Rectal smooth muscle tissue (tissue), 1 donor: ENCODE data around the gene SPSB4.
A peak's percentile ranks its signal among the peaks of the same experiment; 100 is the strongest.

Source experiments
- H3K27ac ChIP-seq: one replicate; pipeline ENCODE4 v1.7.0; 2013; ENCODE audit warnings: low read depth, low read length, inconsistent platforms
- H3K27me3 ChIP-seq: one replicate; pipeline ENCODE4 v1.7.0; 2013; ENCODE audit warnings: low read length; ENCODE audit not compliant: control insufficient read depth, insufficient read depth
- H3K36me3 ChIP-seq: one replicate; pipeline ENCODE4 v1.7.0; 2013; ENCODE audit warnings: low read length; ENCODE audit not compliant: control insufficient read depth, insufficient read depth
- H3K4me1 ChIP-seq: one replicate; pipeline ENCODE4 v1.7.0; 2013; ENCODE audit warnings: low read length; ENCODE audit not compliant: control insufficient read depth, insufficient read depth
- H3K4me3 ChIP-seq: one replicate; pipeline ENCODE4 v1.7.0; 2013; ENCODE audit warnings: low read length
- H3K9ac ChIP-seq: one replicate; pipeline ENCODE4 v1.7.0; 2013; ENCODE audit warnings: low read length

The SPSB4 gene

DNA sequence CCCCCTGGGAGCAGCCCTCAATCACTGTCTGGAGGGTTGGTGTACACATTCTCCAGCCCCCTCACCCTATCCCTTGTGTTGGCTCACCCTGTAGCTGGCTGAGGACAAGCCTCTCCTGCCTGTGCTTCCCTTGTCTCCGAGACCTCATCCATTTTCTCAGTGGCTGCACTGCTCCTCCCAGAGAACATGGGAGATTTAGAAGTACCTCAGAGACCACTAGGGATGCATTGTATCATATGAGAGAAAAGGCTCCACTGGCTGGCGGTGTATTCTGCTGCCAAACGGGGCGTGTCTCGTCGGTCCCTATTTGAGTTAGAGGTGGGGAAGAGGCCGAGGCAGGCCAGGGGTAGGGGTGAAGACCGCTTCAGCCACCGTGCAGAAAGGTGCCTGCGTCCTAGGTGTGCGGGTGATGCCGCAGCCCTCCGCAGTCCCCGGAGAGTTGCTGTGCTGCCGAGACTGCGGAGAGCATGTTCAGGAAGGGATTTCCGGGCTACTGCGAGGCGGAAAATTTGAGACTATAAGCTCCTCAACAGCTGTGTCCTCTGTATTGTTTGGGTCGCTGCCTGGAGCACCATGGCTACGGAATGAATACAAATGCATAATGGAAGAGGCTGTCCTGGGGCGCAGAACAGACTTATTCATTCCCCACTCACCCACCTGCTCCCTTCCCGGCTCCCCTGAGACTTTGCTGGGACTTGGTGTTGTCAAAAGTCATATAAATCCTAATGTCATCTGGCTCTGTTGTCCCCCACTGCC, 43.8 kb downstream of the SPSB4 start:
- Histone ChIP-seq H3K4me1 (peaks cover 23% of the 10 kb centered on the region), H3K27me3 (no peaks in the 10 kb centered on the region), H3K27ac (peak overlapping the region; percentile 84), H3K9ac (no peak overlapping the region), H3K36me3 (no peaks in the 10 kb centered on the region), H3K4me3 (peak overlapping the region; percentile 51)

DNA sequence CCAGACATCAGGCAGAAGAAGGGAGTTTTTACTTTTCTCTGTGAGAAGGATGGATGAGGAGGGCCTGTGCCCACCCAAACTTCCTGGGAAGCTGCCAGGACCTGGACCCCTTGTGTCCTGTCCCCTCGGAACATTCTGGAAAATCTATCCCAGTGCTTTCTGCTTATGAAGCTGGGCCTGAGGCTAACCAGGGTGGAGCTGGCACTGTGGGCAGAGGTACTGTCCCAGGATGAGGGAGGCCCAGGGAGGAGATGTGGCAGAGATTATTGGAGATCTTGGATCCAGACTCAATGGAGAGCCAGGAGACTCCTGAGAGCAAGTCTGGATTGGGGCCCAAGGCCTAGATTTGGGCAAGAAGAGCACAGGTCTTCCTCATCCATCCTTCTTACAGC, 44.4 kb downstream of the SPSB4 start:
- Histone ChIP-seq H3K4me3 (peak overlapping the region; percentile 9), H3K9ac (no peak overlapping the region), H3K4me1 (peaks cover 23% of the 10 kb centered on the region), H3K36me3 (no peaks in the 10 kb centered on the region), H3K27me3 (no peaks in the 10 kb centered on the region), H3K27ac (peak overlapping the region; percentile 84)

DNA sequence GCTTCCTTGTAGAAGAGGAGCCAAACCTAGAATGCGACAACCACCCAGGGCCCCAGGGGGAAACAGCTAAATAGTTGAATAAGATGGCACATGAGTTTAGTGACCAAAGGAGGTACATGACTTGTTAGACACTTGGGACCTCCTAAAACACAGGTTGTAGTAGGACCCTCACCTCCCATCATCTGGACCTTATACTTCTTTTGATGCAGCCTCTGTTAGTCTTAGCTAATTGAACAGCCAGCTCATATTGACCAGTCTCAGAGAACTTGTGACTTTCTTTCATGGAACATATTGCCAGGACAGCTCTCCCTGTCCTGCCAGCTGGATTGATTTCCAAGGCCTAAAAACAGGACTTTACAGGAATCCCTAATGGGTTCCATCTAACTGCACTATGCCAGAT, 45.0 kb downstream of the SPSB4 start:
- Histone ChIP-seq H3K4me1 (peaks cover 23% of the 10 kb centered on the region), H3K27me3 (no peaks in the 10 kb centered on the region), H3K36me3 (no peaks in the 10 kb centered on the region), H3K9ac (no peak overlapping the region), H3K4me3 (no peak overlapping the region), H3K27ac (peak overlapping the region; percentile 84)

DNA sequence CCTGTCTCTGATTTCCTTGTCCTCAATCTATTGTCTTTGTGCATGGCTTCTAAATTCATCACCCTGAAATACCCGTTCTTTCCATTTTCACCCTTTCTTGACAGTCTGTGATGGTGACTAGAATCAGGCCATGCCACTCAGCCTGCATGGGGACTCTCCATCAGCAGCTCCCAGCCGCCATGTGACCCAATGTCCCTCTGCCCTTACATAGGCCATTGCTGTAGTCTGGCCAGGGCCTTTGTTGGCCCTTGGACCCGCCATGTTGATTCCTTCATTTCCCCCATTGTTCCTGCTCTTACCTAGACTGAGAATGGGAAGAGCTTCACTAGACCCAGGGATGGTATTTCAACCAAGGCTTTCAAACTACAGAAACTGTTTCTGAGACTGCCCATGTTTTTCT, 45.8 kb downstream of the SPSB4 start:
- Histone ChIP-seq H3K36me3 (no peaks in the 10 kb centered on the region), H3K27me3 (no peaks in the 10 kb centered on the region), H3K4me3 (no peak overlapping the region), H3K4me1 (peaks cover 23% of the 10 kb centered on the region), H3K9ac (no peak overlapping the region), H3K27ac (no peak overlapping the region)

DNA sequence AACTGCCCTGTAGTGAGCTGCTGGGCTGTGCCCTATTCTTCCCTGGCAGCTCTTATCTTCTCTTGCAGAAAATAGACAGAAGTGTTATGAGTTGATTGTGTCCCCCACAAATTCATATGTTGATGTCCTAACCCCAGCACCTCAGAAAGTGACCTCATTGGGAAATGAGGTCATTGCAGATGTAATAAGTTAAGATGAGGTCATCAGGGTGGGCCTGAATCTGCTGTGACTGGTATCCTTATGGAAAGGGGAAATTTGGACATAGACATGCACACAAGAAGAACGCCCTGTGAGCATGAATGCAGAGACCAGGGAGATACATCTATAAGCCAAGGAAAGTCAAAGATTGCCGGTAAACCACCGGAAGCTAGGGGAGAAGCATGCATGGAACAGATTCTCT, 49.0 kb downstream of the SPSB4 start:
- H3K4me1 ChIP-seq = peaks cover 12% of the 10 kb centered on the region
- H3K9ac ChIP-seq = no peak overlapping the region
- H3K36me3 ChIP-seq = no peaks in the 10 kb centered on the region
- H3K27ac ChIP-seq = no peak overlapping the region
- H3K27me3 ChIP-seq = no peaks in the 10 kb centered on the region
- no peak overlapping the region for H3K4me3 ChIP-seq

DNA sequence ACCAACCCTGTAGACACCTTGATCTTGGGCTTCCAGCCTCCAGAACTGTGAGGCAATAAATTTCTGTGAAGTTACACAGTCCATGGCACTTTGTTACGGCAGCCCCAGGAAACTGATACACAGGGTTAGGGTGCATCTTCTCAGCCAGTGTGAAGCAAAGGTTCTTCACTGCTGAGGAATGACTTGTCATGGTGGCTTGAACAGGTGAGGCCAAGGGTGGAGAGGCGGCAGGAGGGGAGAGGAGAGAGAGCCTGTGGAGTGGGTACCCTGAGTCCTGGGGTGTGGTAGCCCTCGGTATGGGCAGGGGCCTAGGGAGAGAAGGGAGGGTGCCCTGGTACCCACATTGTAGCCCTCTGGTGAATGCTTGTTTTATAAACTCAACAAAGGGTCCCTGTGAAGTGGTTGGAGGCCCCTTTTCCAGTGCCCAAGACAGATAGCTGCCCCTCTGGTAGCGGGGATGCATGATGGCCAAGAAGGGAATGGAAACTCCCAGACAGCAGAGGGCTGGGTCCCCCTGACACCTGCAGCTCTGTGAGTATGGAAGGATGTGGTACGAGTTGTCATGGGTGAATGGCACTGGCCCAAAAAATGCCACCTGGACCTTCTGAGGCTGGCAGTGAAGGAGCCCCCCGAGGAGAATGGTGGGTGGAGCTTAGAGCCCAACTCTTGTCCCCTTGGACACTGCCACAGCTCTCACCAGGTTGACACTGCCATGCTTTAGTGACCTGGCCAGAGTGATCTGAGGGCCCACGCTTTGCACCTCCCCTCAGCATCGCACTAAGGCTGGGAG, 49.6 kb downstream of the SPSB4 start:
- Histone ChIP-seq H3K4me3 (no peak overlapping the region), H3K4me1 (peaks cover 6% of the 10 kb centered on the region), H3K27ac (no peak overlapping the region), H3K36me3 (no peaks in the 10 kb centered on the region), H3K27me3 (no peaks in the 10 kb centered on the region), H3K9ac (no peak overlapping the region)

DNA sequence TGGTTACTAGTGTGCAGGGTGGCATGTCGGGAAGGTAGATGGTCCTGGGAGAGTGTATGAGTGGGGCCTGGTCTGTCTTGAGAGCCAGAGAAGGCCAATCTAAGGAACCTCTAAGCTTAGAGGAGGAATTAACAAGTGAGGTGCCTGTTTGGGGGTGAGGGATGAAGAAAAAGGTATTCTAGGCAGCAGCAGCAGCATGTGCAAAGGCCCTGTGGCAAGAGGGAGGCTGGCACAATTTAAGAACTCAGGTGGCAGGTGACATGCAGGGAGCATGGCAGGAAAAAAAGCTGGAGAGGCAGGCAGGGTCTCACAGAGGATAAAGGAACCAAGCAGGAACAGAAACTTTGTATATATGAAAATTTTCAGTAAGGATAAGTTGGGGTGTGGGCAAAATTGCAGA, 51.2 kb downstream of the SPSB4 start:
- H3K9ac ChIP-seq = no peak overlapping the region
- H3K36me3 ChIP-seq = no peaks in the 10 kb centered on the region
- no peaks in the 10 kb centered on the region for H3K4me1 ChIP-seq
- no peak overlapping the region for H3K4me3 ChIP-seq
- H3K27ac ChIP-seq = no peak overlapping the region
- H3K27me3 ChIP-seq = no peaks in the 10 kb centered on the region

DNA sequence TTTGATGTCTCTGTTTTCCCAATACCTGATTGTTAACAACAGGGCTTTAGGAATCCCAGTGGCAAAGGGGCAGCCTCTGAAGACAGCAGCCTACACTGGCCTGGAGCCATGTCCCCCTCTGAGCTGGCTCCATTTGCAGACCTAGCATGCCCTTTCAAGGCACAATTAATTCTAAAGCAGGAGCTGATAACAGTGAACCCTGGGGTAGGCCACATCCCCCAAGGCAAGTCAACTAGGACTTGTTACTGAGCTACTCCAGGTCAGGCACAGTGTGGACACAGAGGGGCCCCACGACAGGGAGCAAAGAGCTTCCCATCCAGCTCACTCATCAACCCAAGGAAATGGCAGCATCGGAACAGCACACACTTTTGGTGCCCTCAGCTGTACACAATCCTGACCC, 51.9 kb downstream of the SPSB4 start:
- Histone ChIP-seq H3K4me3 (no peak overlapping the region), H3K9ac (no peak overlapping the region), H3K4me1 (no peaks in the 10 kb centered on the region), H3K27me3 (no peaks in the 10 kb centered on the region), H3K27ac (no peak overlapping the region), H3K36me3 (no peaks in the 10 kb centered on the region)

DNA sequence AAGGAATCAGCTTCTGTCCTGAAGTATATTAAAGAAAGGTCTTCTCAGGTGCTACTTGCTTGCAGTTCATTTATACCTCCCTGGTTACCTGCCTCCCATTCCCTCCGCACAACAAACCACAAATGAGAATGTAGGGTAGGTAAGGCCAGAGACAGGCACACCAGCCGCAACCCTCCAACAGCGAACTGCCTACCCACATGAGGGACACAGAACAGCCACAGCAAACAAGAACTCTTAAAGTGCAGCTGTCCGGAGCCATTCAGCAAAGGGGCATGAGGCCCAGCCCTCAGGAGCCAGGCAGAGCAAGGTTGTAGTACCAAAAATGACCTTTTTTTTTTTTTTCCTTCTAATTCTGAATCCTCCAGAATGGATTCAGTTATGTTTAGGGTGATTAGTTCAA, 52.4 kb downstream of the SPSB4 start:
- Histone ChIP-seq H3K9ac (no peak overlapping the region), H3K4me3 (no peak overlapping the region), H3K27me3 (no peaks in the 10 kb centered on the region), H3K36me3 (no peaks in the 10 kb centered on the region), H3K27ac (no peak overlapping the region), H3K4me1 (no peaks in the 10 kb centered on the region)

DNA sequence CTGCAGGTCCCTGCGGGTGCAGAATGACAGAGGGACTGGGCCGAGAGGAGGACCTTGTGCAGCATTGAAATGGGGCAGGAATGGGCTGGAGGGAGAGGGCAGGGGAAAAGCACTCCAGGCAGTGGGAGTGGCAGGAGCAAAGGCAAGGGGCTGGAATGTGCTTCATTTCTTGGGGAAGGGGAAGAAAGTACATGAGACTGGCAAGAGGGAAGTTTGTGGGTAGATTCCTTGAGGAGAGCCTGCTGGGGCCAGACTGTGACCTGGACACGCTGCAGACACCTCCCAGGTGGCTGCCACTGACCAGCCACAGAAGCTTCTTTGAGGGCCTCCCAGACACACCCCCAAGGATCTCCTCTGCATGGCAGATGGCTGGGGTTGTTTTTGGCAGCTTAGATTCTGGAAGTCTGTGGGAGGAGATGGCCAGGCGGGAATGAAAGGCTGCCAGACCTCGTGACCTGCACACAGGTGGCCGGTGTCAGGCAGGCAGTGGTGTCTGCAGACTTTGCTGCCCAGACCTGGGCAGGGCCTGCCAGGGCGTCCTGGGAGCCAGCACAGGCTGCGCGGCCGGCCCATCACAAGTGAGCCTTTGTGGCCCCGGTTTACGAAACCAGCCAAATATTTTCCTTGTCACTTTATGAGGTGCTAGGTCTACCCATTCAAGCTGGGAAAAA, 53.1 kb downstream of the SPSB4 start:
- H3K4me1 ChIP-seq = no peaks in the 10 kb centered on the region
- no peaks in the 10 kb centered on the region for H3K36me3 ChIP-seq
- H3K9ac ChIP-seq = no peak overlapping the region
- H3K27me3 ChIP-seq = no peaks in the 10 kb centered on the region
- H3K4me3 ChIP-seq = no peak overlapping the region
- H3K27ac ChIP-seq = no peak overlapping the region

DNA sequence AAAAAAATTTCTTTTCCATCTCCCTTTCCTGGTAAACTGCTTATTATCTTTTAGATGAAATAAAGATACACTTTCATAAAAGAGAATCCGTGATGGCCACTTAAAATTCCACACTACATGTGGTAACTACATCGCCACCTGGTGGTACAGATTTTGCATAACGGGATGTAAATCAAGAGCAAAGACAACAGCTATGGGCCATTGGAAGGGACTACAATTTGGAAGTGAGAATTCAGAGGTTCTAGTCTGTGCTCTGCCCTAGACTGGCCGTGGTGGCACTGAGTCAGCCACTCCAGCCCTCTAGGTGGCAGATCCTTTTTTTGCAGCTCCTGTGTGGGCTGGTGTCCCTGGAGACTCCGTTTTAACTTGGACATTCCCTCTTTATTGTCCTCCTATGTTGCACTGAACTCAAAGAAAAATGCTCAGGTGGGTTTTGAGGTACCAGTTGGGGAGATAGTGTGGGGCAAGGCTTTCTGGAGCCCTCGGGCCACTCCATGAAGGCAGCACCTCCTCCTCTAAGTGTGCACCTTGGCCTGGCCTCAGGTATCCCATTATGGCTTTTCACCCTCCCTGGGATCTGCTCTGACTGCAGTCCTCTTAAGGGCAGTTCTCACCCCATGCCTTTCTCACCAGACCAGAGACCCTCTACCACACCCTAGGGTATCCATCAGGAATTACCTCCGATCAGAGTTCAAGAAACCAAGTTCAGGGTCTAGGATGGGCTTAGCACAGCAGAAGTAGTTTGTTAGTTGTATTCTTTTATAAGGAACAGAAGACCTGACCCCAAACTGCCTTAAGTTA, 54.9 kb downstream of the SPSB4 start:
- Histone ChIP-seq H3K36me3 (no peaks in the 10 kb centered on the region), H3K4me1 (no peaks in the 10 kb centered on the region), H3K9ac (no peak overlapping the region), H3K27me3 (no peaks in the 10 kb centered on the region), H3K4me3 (no peak overlapping the region), H3K27ac (no peak overlapping the region)

DNA sequence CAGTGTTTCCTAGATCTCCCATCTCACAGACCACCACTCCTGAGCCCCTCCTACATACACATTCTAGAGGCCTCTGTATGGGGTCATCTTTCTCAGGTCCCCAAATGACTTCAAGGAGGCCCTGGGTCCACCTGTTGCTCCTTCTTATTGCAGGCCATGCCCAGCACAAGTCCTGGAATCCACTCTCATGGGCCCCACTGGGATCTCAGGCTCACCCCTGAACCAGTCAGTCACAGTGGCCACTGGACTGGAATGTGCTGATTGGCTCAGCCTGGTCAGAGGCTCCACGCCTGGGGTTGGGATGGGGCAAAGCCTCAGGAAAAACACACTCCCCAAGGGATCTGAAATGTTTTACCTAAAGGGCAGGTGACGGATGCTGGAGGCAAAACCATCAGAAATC, 55.7 kb downstream of the SPSB4 start:
- H3K9ac ChIP-seq = no peak overlapping the region
- H3K4me3 ChIP-seq = no peak overlapping the region
- no peaks in the 10 kb centered on the region for H3K27me3 ChIP-seq
- H3K27ac ChIP-seq = no peak overlapping the region
- H3K4me1 ChIP-seq = no peaks in the 10 kb centered on the region
- no peaks in the 10 kb centered on the region for H3K36me3 ChIP-seq
